Heart left ventricle (tissue), 13 donors: ENCODE measurements around the gene THAP4.

Experiments used
- CTCF ChIP-seq, 12 donors: fragments of 200-600 bp; sonication (generic) in 4 of 12; IDR thresholded peaks; one replicate each; pipeline versions ENCODE4 v1.5.0 to v1.8.0; 2018 to 2022; ENCODE audit warnings: antibody characterized with exemption in 12 of 12, mild to moderate bottlenecking in 5 of 12
- POLR2A ChIP-seq, 2 donors: fragments of 450-650 bp; IDR thresholded peaks; one replicate each; pipeline ENCODE4 v1.6.1; 2017; ENCODE audit warnings: antibody characterized with exemption in 2 of 2, mild to moderate bottlenecking in 2 of 2, moderate library complexity in 2 of 2
- donor health status: ischemic (EF 13 %, LVEDD 7.1; RV severe dilation, severe dysfunction).
- donor health status: DM: no; HTN: yes; CAD: no.
- donor health status: DM: no; HTN: no; CAD: no.
- donor health status: ischemic (EF 25% LVEDD 6.9; RV normal size, moderate dysfunction).
- donor health status: ischemic (EF 25% LVEDD 5.7; RV mildly dilated, moderate dysfunction).
- donor health status: ischemic (EF 35%, LVEDD 5.7; RV mildly dilated, moderate dysfunction).
- donor health status: nonischemic (EF 11% LVEDD 7.7; RV severe dilation, severe dysfunction).
- donor health status: DM: yes; HTN: yes; CAD: no.
- donor health status: PGD.
- donor health status: ischemic (EF 29% LVEDD 5.4; RV normal size, mild dysfunction).
- donor health status: nonischemic (EF 23%, LVEDD 6.1; RV moderate dilation, normal function).

- TF ChIP-seq CTCF (IDR thresholded peaks at IDR 0.05) = peak in 3 of 12 donors; percentile 9 to 22 (median 11)
- TF ChIP-seq POLR2A (IDR thresholded peaks at IDR 0.05) = no peak
These were observed 41.3 kb downstream of the THAP4 start for GRCh38 chr2:241595600-241596140.
